GM12875 (cell line): Measurements from ENCODE around the gene BICC1.

Source experiments
- H3K4me3 ChIP-seq: one replicate; pipeline ENCODE4 v1.5.1; 2011; ENCODE audit warnings: low read depth, low read length, control low read depth
- CTCF ChIP-seq: IDR thresholded peaks from 2 replicates; pipeline ENCODE4 v1.5.1; 2011; ENCODE audit warnings: low read depth, mild to moderate bottlenecking, control low read depth, inconsistent platforms, low read length, moderate library complexity, borderline replicate concordance; ENCODE audit not compliant: insufficient read depth

Gene BICC1

GRCh38 chr10:58821752-58822056, 309.0 kb downstream of the BICC1 start:
- no peak for TF ChIP-seq CTCF
- no peak overlapping the region for H3K4me3 ChIP-seq

- no peak for TF ChIP-seq CTCF
Measured at GRCh38 chr10:58823983-58824382, 311.3 kb downstream of the BICC1 start.

GRCh38 chr10:58824396-58824795, 311.7 kb downstream of the BICC1 start:
- H3K4me3 ChIP-seq: no peak overlapping the region
- no peak for TF ChIP-seq CTCF

More at GRCh38 chr10:58823983-58824382, 311.3 kb downstream of the BICC1 start:
- H3K4me3 ChIP-seq: no peak overlapping the region

GRCh38 chr10:58826694-58827093, 314.0 kb downstream of the BICC1 start:
- TF ChIP-seq CTCF: no peak

GRCh38 chr10:58827381-58827780, 314.7 kb downstream of the BICC1 start:
- H3K4me3 ChIP-seq: no peak overlapping the region
- no peak for TF ChIP-seq CTCF

More at GRCh38 chr10:58826694-58827093, 314.0 kb downstream of the BICC1 start:
- no peak overlapping the region for H3K4me3 ChIP-seq

- no peak for TF ChIP-seq CTCF
- H3K4me3 ChIP-seq: no peak overlapping the region
Measured at GRCh38 chr10:58829839-58830238, 317.2 kb downstream of the BICC1 start.

- H3K4me3 ChIP-seq: no peak overlapping the region
- TF ChIP-seq CTCF: no peak
Measured at GRCh38 chr10:58830697-58831096, 318.0 kb downstream of the BICC1 start.
